HepG2 (cell line): ENCODE measurements around the gene SLC9A9. TPM values are rescaled to one million over a fixed set of nuclear protein-coding genes. Genes with fewer than 3 reads are reported as not detected.

Experiments used
- ATAC-seq: fragments of 200-7000 bp; cut with Tn5 transposase; 3 replicates; pipeline ENCODE4 v1.9.1; 2020; ENCODE audit warnings: mild to moderate bottlenecking, moderate library complexity
- BruUV-seq: library from RNA; stranded (reverse); fragments of 400-500 nt; replicated peaks from 2 replicates; lab custom pipeline; 2021; lab: Mats Ljungman, UMichigan
- CTCF ChIA-PET: fragments of 300-600 bp; formaldehyde crosslinking; extraction: SDS; loops from one replicate; lab custom pipeline; 2021; ENCODE audit warnings: low total read pairs, inconsistent platforms, low intra/inter-chr PET ratio; lab: Yijun Ruan, JAX
- POLR2A ChIA-PET: fragments of 350-600 bp; sonication (Branson Sonifier 250); formaldehyde crosslinking; loops from one replicate; lab custom pipeline; 2020; ENCODE audit warnings: antibody characterized with exemption, inconsistent platforms; lab: Yijun Ruan, JAX
- DNase-seq: peaks from one replicate; pipeline ENCODE4 v3.0.0-alpha.2; 2015; ENCODE audit warnings: low spot score
- FAIRE-seq: peaks from 3 replicates; lab custom pipeline; 2011; peaks lifted over from hg19 to GRCh38; lab: Jason Lieb, UNC
- H2AFZ ChIP-seq: one replicate; pipeline ENCODE4 v1.6.1; 2011; ENCODE audit warnings: low read length, inconsistent platforms
- H3K27ac ChIP-seq: fragments of 300-600 bp; 3 replicates; pipeline ENCODE4 v1.8.0; 2011; ENCODE audit warnings: mixed run types, mild to moderate bottlenecking, mixed read lengths, low read length, inconsistent platforms; ENCODE audit not compliant: insufficient read depth; ENCODE audit errors: extremely low read length
- H3K27me3 ChIP-seq, 2 experiments: fragments of 200-600 bp in 1 of 2; 2 replicates in 1 of 2; 3 replicates in 1 of 2; pipeline versions ENCODE4 v1.6.0 to v1.8.0; 2011; ENCODE audit warnings: low read length in 2 of 2, mild to moderate bottlenecking in 2 of 2, moderate library complexity in 2 of 2, inconsistent platforms in 1 of 2; ENCODE audit not compliant: insufficient read depth in 2 of 2, control insufficient read depth in 1 of 2
- H3K36me3 ChIP-seq, 2 experiments: fragments of 200-600 bp in 1 of 2; replicated peaks in 1 of 2; 2 replicates in 1 of 2; 3 replicates in 1 of 2; pipeline versions ENCODE4 v1.5.1 to v1.8.0; 2011; ENCODE audit warnings: low read length in 2 of 2, inconsistent platforms in 1 of 2; ENCODE audit not compliant: insufficient read depth in 2 of 2, control insufficient read depth in 1 of 2
- H3K4me1 ChIP-seq: 2 replicates; pipeline ENCODE4 v1.5.1; 2012; ENCODE audit warnings: low read length, inconsistent platforms; ENCODE audit not compliant: insufficient read depth
- H3K4me2 ChIP-seq: 2 replicates; pipeline ENCODE4 v1.6.0; 2011; ENCODE audit warnings: low read depth, low read length, inconsistent platforms
- H3K4me3 ChIP-seq, 3 experiments: fragments of 200-600 bp in 1 of 3; sonication (generic), shearing (Covaris generic) in 1 of 3; replicated peaks in 1 of 3; 2 replicates each; pipeline ENCODE4 v1.5.1; 2011 to 2016; ENCODE audit warnings: low read length in 3 of 3, inconsistent platforms in 2 of 3, low read depth in 2 of 3, mild to moderate bottlenecking in 2 of 3, control low read depth in 1 of 3, mixed read lengths in 1 of 3; ENCODE audit not compliant: insufficient read depth in 1 of 3
- H3K79me2 ChIP-seq: one replicate; pipeline ENCODE4 v1.6.1; 2011; ENCODE audit warnings: low read length, inconsistent platforms; ENCODE audit not compliant: insufficient read depth
- H3K9ac ChIP-seq: 2 replicates; pipeline ENCODE4 v1.6.0; 2011; ENCODE audit warnings: mild to moderate bottlenecking, low read depth, low read length, inconsistent platforms; ENCODE audit not compliant: insufficient read depth
- H3K9me3 ChIP-seq: 2 replicates; pipeline ENCODE4 v1.5.1; 2012; ENCODE audit warnings: mild to moderate bottlenecking, low read length
- H4K20me1 ChIP-seq: 2 replicates; pipeline ENCODE4 v1.6.0; 2011; ENCODE audit warnings: inconsistent platforms, mild to moderate bottlenecking, low read length, moderate library complexity; ENCODE audit not compliant: insufficient read depth
- HNF1B ChIP-seq: sonication (generic); formaldehyde crosslinking; IDR thresholded peaks from 2 replicates; pipeline ENCODE4 v1.5.1; 2020; ENCODE audit warnings: mild to moderate bottlenecking, moderate library complexity, missing genetic modification reagents
- KDM6A ChIP-seq: IDR thresholded peaks from 2 replicates; pipeline ENCODE4 v1.6.1; 2016; ENCODE audit warnings: low read depth
- SYNCRIP ChIP-seq: fragments of 200-400 bp; formaldehyde crosslinking; IDR thresholded peaks from 2 replicates; pipeline ENCODE4 v1.6.1; 2018; ENCODE audit warnings: mild to moderate bottlenecking, low read depth, low read length; ENCODE audit not compliant: insufficient read depth
- TMF1 ChIP-seq: sonication (generic); formaldehyde crosslinking; IDR thresholded peaks from 2 replicates; pipeline ENCODE4 v1.8.1; 2022; ENCODE audit warnings: low read depth, missing genetic modification reagents
- TOE1 ChIP-seq: sonication (generic); formaldehyde crosslinking; IDR thresholded peaks from 2 replicates; pipeline ENCODE4 v1.4.0; 2020; ENCODE audit warnings: mild to moderate bottlenecking, missing genetic modification reagents
- ZNF253 ChIP-seq: sonication (generic); formaldehyde crosslinking; IDR thresholded peaks from 2 replicates; pipeline ENCODE4 v1.8.0; 2022; ENCODE audit warnings: mild to moderate bottlenecking, missing genetic modification reagents, borderline replicate concordance
- ZNF468 ChIP-seq: sonication (generic); formaldehyde crosslinking; IDR thresholded peaks from 2 replicates; pipeline ENCODE4 v1.8.0; 2022; ENCODE audit warnings: mild to moderate bottlenecking, moderate library complexity, missing genetic modification reagents
- ZNF589 ChIP-seq: sonication (generic); formaldehyde crosslinking; conservative IDR thresholded peaks from 2 replicates; pipeline ENCODE4 v1.8.0; 2022; ENCODE audit warnings: mild to moderate bottlenecking, moderate library complexity, missing genetic modification reagents
- ZNF660 ChIP-seq: sonication (generic); formaldehyde crosslinking; IDR thresholded peaks from 2 replicates; pipeline ENCODE4 v1.5.1; 2020; ENCODE audit warnings: mild to moderate bottlenecking, low read depth, missing genetic modification reagents, borderline replicate concordance
- ZSCAN25 ChIP-seq: sonication (generic); formaldehyde crosslinking; IDR thresholded peaks from 2 replicates; pipeline ENCODE4 v1.8.0; 2022; ENCODE audit warnings: mild to moderate bottlenecking, missing genetic modification reagents
- WGBS: methylation state at CpG from one replicate; pipeline ENCODE4 v1.1.6; 2017; ENCODE audit warnings: low lambda C conversion rate; 5-methylcytosine and 5-hydroxymethylcytosine counted together
- in situ Hi-C: cut with HindIII; loops from 2 replicates; pipeline ENCODE4 v1.10.0; 2017; ENCODE audit warnings: low pct_unique_long_range_greater_than_20kb; ENCODE audit not compliant: extremely low pct_ligation_motif_present
- intact Hi-C: fragments of 100-400 bp; cut with micrococcal nuclease; formaldehyde crosslinking; loops from one replicate; pipeline ENCODE4 v1.10.0; 2022; ENCODE audit not compliant: unreplicated experiment
- polyA plus RNA-seq, 8 experiments: library from polyadenylated mRNA; depleted of rRNA in 3 of 8; stranded (reverse) in 7 of 8; unstranded in 1 of 8; fragments of >200 nt; fragmentation: Illumina TruSeq in 4 of 8; extraction: Trizol in 4 of 8; gene quantifications; 2 replicates each; pipeline versions ENCODE4 v1.2.1 to v1.2.3, GENCODE V29; 2011 to 2016; ENCODE audit warnings: low read depth in 4 of 8, missing spikeins in 1 of 8, mixed read lengths in 1 of 8; ENCODE audit not compliant: insufficient read depth in 1 of 8
- total RNA-seq, 5 experiments: library from RNA; depleted of rRNA; stranded (reverse); fragments of >200 nt; fragmentation: Illumina TruSeq; extraction: Trizol; gene quantifications; 2 replicates each; pipeline ENCODE4 v1.2.3, GENCODE V29; 2016; ENCODE audit warnings: low read depth in 1 of 5

SLC9A9 gene
- total and polyA plus RNA-seq, 2 of the 13 experiments (the other 11 are each of a cell fraction or from before 2014, with no cell fraction given): not detected

- in situ Hi-C loops (no loop called here), intact Hi-C loops (no loop called here)
- no peak overlapping the region for H3K9ac ChIP-seq
- POLR2A ChIA-PET: no interaction called here
- H3K36me3 ChIP-seq: no peaks in the 10 kb centered on the region
- no TSS peak for BruUV-seq
- no peak overlapping the region for H3K4me2 ChIP-seq
- no peak overlapping the region for H3K4me3 ChIP-seq
- ATAC-seq: no peak
- H4K20me1 ChIP-seq: no peaks in the 10 kb centered on the region
- H3K27me3 ChIP-seq: no peaks in the 10 kb centered on the region
- H3K27ac ChIP-seq: no peak overlapping the region
- FAIRE-seq: no peak
- no peaks in the 10 kb centered on the region for H3K79me2 ChIP-seq
- DNase-seq: no peak
- H3K4me1 ChIP-seq: no peaks in the 10 kb centered on the region
- CTCF ChIA-PET: no interaction called here
- H2AFZ ChIP-seq: no peak overlapping the region
- TF ChIP-seq ZNF253 (CRISPR knock-in tag) (no peak), SYNCRIP (no peak), TMF1 (CRISPR knock-in tag) (no peak), ZNF660 (CRISPR knock-in tag) (no peak), ZSCAN25 (CRISPR knock-in tag) (no peak), TOE1 (no peak), ZNF589 (CRISPR knock-in tag) (no peak), HNF1B (no peak), KDM6A (CRISPR knock-in tag) (no peak), ZNF468 (CRISPR knock-in tag) (no peak)
- WGBS: 0% methylated on average over 1 of the region's 1 CpG
- no peaks in the 10 kb centered on the region for H3K9me3 ChIP-seq
Observed at GRCh38 chr3:143382816-143383215, 465.5 kb downstream of the SLC9A9 start.
